Suprapubic skin (tissue), 4 donors: ENCODE results near the gene SLC7A7. TPM values are rescaled to one million over a fixed set of nuclear protein-coding genes. Genes with fewer than 3 reads are reported as not detected.
"Not testable (repeated sequence)": the region's sequence is repeated elsewhere in the genome, so short reads cannot be mapped to it uniquely, and the experiment has no call there.

Experiments used
- DNase-seq, 2 donors: peaks; one replicate each; pipeline ENCODE4 v3.0.0-alpha.2; 2019; ENCODE audit warnings: low spot score in 2 of 2
- H3K27ac ChIP-seq: fragments of 200-600 bp; sonication (generic); one replicate; pipeline ENCODE4 v1.5.1; 2019
- H3K27me3 ChIP-seq: fragments of 200-600 bp; sonication (generic); one replicate; pipeline ENCODE4 v1.5.1; 2019
- H3K36me3 ChIP-seq: fragments of 200-600 bp; sonication (generic); one replicate; pipeline ENCODE4 v1.5.1; 2019
- H3K4me1 ChIP-seq: fragments of 200-600 bp; sonication (generic); one replicate; pipeline ENCODE4 v1.5.1; 2019
- H3K4me3 ChIP-seq: fragments of 200-600 bp; sonication (generic); one replicate; pipeline ENCODE4 v1.5.1; 2019; ENCODE audit warnings: mild to moderate bottlenecking
- H3K9me3 ChIP-seq: fragments of 200-600 bp; sonication (generic); one replicate; pipeline ENCODE4 v1.5.1; 2019
- EP300 ChIP-seq: sonication (generic); formaldehyde crosslinking; IDR thresholded peaks from one replicate; pipeline ENCODE4 v1.6.1; 2017; ENCODE audit warnings: antibody characterized with exemption
- POLR2A ChIP-seq, 2 donors: fragments of 450-650 bp; IDR thresholded peaks; one replicate each; pipeline ENCODE4 v1.6.1; 2017; ENCODE audit warnings: antibody characterized with exemption in 2 of 2, mild to moderate bottlenecking in 2 of 2, moderate library complexity in 2 of 2
- POLR2AphosphoS5 ChIP-seq, 3 donors: sonication (generic); formaldehyde crosslinking; IDR thresholded peaks; one replicate each; pipeline ENCODE4 v1.6.1; 2017; ENCODE audit warnings: antibody characterized with exemption in 3 of 3
- WGBS: methylation state at CpG from one replicate; pipeline ENCODE4 v1.1.5; 2018; 5-methylcytosine and 5-hydroxymethylcytosine counted together
- total RNA-seq, 4 donors: library from RNA; depleted of rRNA; stranded (reverse); fragments of >200 nt; gene quantifications; one replicate each; pipeline ENCODE4 v1.1.0, GENCODE V29; 2016
- TF ChIP-seq, protein P1 (sequence below), 2 donors: fragments of 200-600 bp in 1 of 2; fragments of 450-650 bp in 1 of 2; sonication (generic) in 1 of 2; IDR thresholded peaks; one replicate each; pipeline ENCODE4 v1.5.1; 2016 to 2019; ENCODE audit warnings: antibody characterized with exemption in 2 of 2, mild to moderate bottlenecking in 1 of 2, moderate library complexity in 1 of 2

The SLC7A7 gene
- total RNA-seq, 4 donors from 2014 or later = 1.8 to 3.8 (median 2.9) TPM

DNA sequence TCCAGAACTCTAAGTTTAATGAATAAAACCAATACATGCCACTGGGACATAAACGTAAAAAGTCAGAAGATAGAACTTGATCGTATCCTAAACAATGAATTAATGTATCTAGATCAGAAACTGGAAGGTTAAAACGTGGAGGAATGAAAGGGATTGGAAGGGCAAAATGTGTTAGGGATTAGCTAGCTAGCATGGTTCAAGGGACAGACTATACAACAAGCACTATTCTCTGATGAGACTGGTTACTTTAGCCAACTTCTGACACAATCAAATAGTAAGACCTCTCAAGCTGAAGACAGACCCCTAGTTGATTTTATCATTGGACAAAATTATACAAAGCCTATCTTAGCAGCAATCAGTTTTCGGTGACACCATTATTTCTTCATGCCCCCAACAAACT lies 67.5 kb downstream of the SLC7A7 start:
- TF ChIP-seq POLR2A (IDR thresholded peaks at IDR 0.05) (no peak), POLR2AphosphoS5 (IDR thresholded peaks at IDR 0.05) (no peak), EP300 (no peak)
- TF ChIP-seq, protein P1, sequence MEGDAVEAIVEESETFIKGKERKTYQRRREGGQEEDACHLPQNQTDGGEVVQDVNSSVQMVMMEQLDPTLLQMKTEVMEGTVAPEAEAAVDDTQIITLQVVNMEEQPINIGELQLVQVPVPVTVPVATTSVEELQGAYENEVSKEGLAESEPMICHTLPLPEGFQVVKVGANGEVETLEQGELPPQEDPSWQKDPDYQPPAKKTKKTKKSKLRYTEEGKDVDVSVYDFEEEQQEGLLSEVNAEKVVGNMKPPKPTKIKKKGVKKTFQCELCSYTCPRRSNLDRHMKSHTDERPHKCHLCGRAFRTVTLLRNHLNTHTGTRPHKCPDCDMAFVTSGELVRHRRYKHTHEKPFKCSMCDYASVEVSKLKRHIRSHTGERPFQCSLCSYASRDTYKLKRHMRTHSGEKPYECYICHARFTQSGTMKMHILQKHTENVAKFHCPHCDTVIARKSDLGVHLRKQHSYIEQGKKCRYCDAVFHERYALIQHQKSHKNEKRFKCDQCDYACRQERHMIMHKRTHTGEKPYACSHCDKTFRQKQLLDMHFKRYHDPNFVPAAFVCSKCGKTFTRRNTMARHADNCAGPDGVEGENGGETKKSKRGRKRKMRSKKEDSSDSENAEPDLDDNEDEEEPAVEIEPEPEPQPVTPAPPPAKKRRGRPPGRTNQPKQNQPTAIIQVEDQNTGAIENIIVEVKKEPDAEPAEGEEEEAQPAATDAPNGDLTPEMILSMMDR (IDR thresholded peaks at IDR 0.05) = no peak
- DNase-seq = no peak
- H3K36me3 ChIP-seq = no peaks in the 10 kb centered on the region
- H3K9me3 ChIP-seq = no peaks in the 10 kb centered on the region
- H3K4me1 ChIP-seq = peaks cover 3% of the 10 kb centered on the region
- no peak overlapping the region for H3K27ac ChIP-seq
- no peaks in the 10 kb centered on the region for H3K27me3 ChIP-seq
- no peak overlapping the region for H3K4me3 ChIP-seq
- WGBS = 83% methylated on average over 4 of the region's 4 CpGs

DNA sequence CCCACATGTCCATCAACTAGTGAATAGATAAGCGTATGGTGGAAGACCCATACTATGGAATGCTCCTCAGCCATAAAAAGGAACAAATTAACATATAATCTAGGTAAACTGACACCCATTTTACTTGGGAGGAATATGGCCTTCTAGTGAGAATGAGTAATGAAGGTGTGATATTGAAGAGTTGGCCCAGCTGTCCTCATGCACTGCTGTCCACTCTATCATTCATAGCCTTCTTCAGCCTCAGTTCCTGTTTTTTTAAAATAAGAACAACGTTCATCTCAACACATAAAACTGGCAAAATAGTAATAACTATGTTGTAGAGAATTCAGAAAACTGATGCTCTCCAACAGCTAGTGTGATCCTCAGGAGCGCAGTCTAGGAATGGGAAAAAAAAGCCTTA lies 75.2 kb downstream of the SLC7A7 start:
- DNase-seq = no peak
- TF ChIP-seq, protein P1 (IDR thresholded peaks at IDR 0.05) = no peak
- TF ChIP-seq POLR2AphosphoS5 (IDR thresholded peaks at IDR 0.05) = no peak
- TF ChIP-seq POLR2A (IDR thresholded peaks at IDR 0.05) = no peak
- no peak for TF ChIP-seq EP300
- H3K36me3 ChIP-seq = no peaks in the 10 kb centered on the region
- no peak overlapping the region for H3K27ac ChIP-seq
- WGBS = 79% methylated on average over 3 of the region's 3 CpGs
- H3K4me1 ChIP-seq = no peaks in the 10 kb centered on the region
- no peak overlapping the region for H3K4me3 ChIP-seq
- no peaks in the 10 kb centered on the region for H3K27me3 ChIP-seq
- H3K9me3 ChIP-seq = no peaks in the 10 kb centered on the region

DNA sequence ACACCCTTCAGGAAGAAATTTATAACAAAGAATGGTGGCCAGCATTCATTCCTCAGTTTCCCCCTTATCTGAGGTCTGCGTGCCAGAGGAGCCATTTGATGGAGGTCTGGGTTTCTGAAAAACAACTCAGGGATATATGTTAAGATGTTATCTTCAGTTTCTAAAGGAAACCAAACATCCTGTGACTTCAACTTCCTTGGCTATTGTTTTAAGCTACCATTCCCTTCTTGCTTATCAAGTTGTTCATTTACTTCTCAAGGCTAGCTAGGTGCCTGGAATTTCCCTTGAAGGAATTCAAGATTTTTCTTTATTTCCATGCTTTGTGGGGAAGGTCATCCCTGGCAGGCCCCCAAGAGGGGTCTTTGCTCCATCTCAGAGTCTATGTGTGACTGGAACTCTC lies 75.8 kb downstream of the SLC7A7 start:
- Histone ChIP-seq H3K27ac (no peak overlapping the region), H3K4me3 (no peak overlapping the region), H3K9me3 (no peaks in the 10 kb centered on the region), H3K27me3 (no peaks in the 10 kb centered on the region), H3K36me3 (no peaks in the 10 kb centered on the region), H3K4me1 (no peaks in the 10 kb centered on the region)
- TF ChIP-seq, protein P1 (IDR thresholded peaks at IDR 0.05) = no peak
- TF ChIP-seq POLR2AphosphoS5 (IDR thresholded peaks at IDR 0.05) (no peak), POLR2A (IDR thresholded peaks at IDR 0.05) (no peak), EP300 (no peak)
- no peak for DNase-seq
- WGBS = 79% methylated on average over 1 of the region's 1 CpG

DNA sequence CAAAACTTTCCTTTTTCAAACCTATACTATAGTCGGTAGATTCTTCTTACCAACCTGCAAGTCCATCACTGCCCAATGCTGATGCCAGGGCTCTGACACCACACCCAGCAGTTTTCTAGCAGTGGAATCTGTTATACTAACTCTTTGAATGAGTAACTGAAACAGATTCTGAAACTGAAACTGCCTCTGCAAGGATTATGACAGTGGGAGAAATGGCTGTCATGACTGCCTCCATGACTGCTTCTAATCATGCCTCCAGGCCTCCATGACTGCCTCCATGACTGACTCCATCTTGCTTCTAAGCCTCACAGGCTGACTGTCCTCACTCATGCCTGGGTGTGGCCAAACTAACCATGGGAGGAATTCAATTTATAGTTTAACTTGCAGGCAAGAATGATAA lies 78.2 kb downstream of the SLC7A7 start:
- TF ChIP-seq POLR2AphosphoS5 (IDR thresholded peaks at IDR 0.05) (no peak), POLR2A (IDR thresholded peaks at IDR 0.05) (no peak), EP300 (no peak)
- TF ChIP-seq, protein P1 (IDR thresholded peaks at IDR 0.05) = no peak
- 95% methylated on average over 1 of the region's 1 CpG for WGBS

DNA sequence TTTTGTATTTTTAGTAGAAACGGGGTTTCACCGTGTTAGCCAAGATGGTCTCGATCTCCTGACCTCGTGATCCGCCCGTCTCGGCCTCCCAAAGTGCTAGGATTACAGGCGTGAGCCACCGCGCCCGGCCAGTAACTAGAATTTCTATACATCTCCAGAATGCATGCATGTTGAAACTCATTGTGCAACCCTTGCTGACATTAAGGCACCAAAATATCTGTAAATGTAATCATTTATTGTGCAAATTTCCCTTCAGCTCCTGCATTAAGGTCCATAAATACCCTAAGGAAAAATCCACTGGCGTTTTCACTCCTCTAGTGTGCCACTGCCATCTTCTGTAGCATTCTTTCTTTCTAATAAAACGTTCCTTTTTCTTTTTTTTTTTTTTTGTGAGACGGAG lies 78.9 kb downstream of the SLC7A7 start:
- WGBS = 91% methylated on average over 14 of the region's 14 CpGs
- not testable (repeated sequence) for DNase-seq, H3K4me3 ChIP-seq, H3K27me3 ChIP-seq, H3K36me3 ChIP-seq, H3K4me1 ChIP-seq, H3K9me3 ChIP-seq, H3K27ac ChIP-seq

More for the DNA sequence above, 78.2 kb downstream of the SLC7A7 start:
- Histone ChIP-seq H3K36me3 (no peaks in the 10 kb centered on the region), H3K27ac (no peak overlapping the region), H3K9me3 (no peaks in the 10 kb centered on the region), H3K27me3 (no peaks in the 10 kb centered on the region), H3K4me1 (no peaks in the 10 kb centered on the region), H3K4me3 (no peak overlapping the region)
- no peak for DNase-seq

DNA sequence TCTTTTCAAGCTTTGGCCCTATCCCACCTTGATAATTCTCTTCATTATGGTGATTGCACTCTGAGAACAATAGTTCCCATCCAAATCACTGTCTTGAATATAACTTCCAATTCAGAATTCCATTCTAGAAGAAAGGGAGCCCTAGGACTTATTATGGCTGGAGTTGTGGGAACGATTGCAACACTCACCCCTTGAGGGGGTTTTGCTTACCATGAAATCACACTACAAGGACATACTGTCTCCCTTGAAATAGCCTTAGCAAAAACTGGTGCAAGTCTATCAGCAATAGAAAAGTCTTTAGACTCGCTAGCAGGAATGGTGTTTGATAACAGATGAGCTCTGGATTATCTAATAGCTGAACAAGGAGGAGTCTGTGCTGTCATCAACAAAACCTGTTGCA lies 80.1 kb downstream of the SLC7A7 start:
- Histone ChIP-seq H3K4me1 (no peaks in the 10 kb centered on the region), H3K9me3 (no peaks in the 10 kb centered on the region), H3K4me3 (no peak overlapping the region), H3K36me3 (no peaks in the 10 kb centered on the region), H3K27me3 (no peaks in the 10 kb centered on the region), H3K27ac (no peak overlapping the region)
- 73% methylated on average over 2 of the region's 2 CpGs for WGBS
- TF ChIP-seq POLR2A (IDR thresholded peaks at IDR 0.05) (no peak), EP300 (no peak), POLR2AphosphoS5 (IDR thresholded peaks at IDR 0.05) (no peak)
- TF ChIP-seq, protein P1 (IDR thresholded peaks at IDR 0.05) = no peak
- DNase-seq = no peak
